Chondrocyte (in vitro differentiated cells): Measurements from ENCODE around the gene RAPGEF6. TPM values are rescaled to one million over a fixed set of nuclear protein-coding genes. Genes with fewer than 3 reads are reported as not detected.
A peak's percentile ranks its signal among the peaks of the same experiment; 100 is the strongest.

Source experiments
- DNase-seq: peaks from one replicate; pipeline ENCODE4 v3.0.0; 2021; ENCODE audit warnings: mixed read lengths, low spot score
- H3K27ac Mint-ChIP-seq: one replicate; pipeline ENCODE4 v1.8.0; 2021; ENCODE audit warnings: mild to moderate bottlenecking, moderate library complexity, mixed read lengths; ENCODE audit not compliant: unreplicated experiment
- H3K27me3 Mint-ChIP-seq: 2 replicates; pipeline ENCODE4 v1.8.0; 2021; ENCODE audit warnings: low read depth, mixed read lengths
- H3K36me3 Mint-ChIP-seq: 2 replicates; pipeline ENCODE4 v1.8.0; 2021; ENCODE audit warnings: low read depth, mixed read lengths
- H3K4me1 Mint-ChIP-seq: 2 replicates; pipeline ENCODE4 v1.8.0; 2021; ENCODE audit warnings: low read depth, mild to moderate bottlenecking, mixed read lengths
- H3K4me3 Mint-ChIP-seq: one replicate; pipeline ENCODE4 v1.8.0; 2021; ENCODE audit warnings: mild to moderate bottlenecking, moderate library complexity, mixed read lengths; ENCODE audit not compliant: unreplicated experiment
- H3K9me3 Mint-ChIP-seq: 2 replicates; pipeline ENCODE4 v1.8.0; 2021; ENCODE audit warnings: low read depth, mixed read lengths
- total RNA-seq: library from RNA; stranded (reverse); gene quantifications from 3 replicates; pipeline ENCODE4 v1.2.1, GENCODE V29; 2021
- TF ChIP-seq, protein P1 (sequence below): fragments of 200-600 bp; sonication (generic); IDR thresholded peaks from 2 replicates; pipeline ENCODE4 v1.5.0; 2021; ENCODE audit warnings: antibody characterized with exemption, mild to moderate bottlenecking, moderate library complexity

Gene RAPGEF6
- total RNA-seq, 1 donor from 2014 or later, result 13.6 TPM

DNA sequence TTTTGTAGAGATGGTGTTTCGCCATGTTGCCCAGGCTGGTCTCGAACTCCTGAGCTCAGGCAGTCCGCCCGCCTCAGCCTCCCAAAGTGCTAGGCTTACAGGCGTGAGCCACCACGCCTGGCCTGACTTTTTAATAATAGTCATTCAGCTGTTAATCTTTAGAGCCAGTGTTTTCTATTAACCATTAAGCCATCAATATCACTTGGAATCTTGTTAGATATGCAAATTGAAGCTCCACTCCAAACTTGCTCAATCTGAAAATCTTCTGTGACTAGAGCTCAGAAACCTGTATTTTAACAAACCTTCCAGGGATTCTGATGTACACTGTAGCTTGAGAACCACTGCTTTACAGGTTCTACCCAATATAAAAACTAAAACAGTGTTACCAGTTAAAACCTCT is 257.7 kb downstream of the RAPGEF6 start:
- no peaks in the 10 kb centered on the region for H3K9me3 Mint-ChIP-seq
- no peak overlapping the region for H3K4me3 Mint-ChIP-seq
- peaks cover 53% of the 10 kb centered on the region for H3K4me1 Mint-ChIP-seq
- TF ChIP-seq, protein P1, sequence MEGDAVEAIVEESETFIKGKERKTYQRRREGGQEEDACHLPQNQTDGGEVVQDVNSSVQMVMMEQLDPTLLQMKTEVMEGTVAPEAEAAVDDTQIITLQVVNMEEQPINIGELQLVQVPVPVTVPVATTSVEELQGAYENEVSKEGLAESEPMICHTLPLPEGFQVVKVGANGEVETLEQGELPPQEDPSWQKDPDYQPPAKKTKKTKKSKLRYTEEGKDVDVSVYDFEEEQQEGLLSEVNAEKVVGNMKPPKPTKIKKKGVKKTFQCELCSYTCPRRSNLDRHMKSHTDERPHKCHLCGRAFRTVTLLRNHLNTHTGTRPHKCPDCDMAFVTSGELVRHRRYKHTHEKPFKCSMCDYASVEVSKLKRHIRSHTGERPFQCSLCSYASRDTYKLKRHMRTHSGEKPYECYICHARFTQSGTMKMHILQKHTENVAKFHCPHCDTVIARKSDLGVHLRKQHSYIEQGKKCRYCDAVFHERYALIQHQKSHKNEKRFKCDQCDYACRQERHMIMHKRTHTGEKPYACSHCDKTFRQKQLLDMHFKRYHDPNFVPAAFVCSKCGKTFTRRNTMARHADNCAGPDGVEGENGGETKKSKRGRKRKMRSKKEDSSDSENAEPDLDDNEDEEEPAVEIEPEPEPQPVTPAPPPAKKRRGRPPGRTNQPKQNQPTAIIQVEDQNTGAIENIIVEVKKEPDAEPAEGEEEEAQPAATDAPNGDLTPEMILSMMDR, result no peak
- H3K36me3 Mint-ChIP-seq, result no peaks in the 10 kb centered on the region
- no peak for DNase-seq
- H3K27ac Mint-ChIP-seq, result peak overlapping the region; percentile 64
- H3K27me3 Mint-ChIP-seq, result no peaks in the 10 kb centered on the region

DNA sequence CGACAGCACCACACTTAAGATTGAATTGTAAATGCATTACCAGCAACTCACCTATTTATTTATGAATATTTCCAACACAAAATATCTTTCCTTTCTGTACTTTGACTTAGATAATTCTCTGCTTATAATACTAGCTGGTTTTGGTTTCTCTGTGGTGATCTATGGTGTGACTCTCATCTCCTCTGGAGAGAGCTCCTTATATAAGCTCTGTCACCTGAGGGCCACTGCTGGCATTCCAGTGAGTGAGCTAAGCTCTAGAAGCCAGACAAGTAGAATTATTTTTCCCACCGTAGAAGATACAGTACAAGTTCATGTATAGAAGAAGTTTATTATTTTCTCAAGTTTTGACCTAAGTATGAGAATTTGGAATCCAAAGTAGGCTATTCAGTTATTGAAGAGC is 259.7 kb downstream of the RAPGEF6 start:
- no peaks in the 10 kb centered on the region for H3K9me3 Mint-ChIP-seq
- no peaks in the 10 kb centered on the region for H3K36me3 Mint-ChIP-seq
- no peak overlapping the region for H3K4me3 Mint-ChIP-seq
- H3K27me3 Mint-ChIP-seq, result no peaks in the 10 kb centered on the region
- no peak overlapping the region for H3K27ac Mint-ChIP-seq
- H3K4me1 Mint-ChIP-seq, result peaks cover 48% of the 10 kb centered on the region
- DNase-seq, result no peak
- TF ChIP-seq, protein P1, result no peak

Other genes with a start within 250 kb of the RAPGEF6 start
- gene FNIP1, start 161.8 kb upstream of the RAPGEF6 start, total RNA-seq, result 26.4 to 40.6 TPM (median 38.4 TPM) in 3 replicates